Eye (tissue), 1 donor: ENCODE data around the gene INTS15.
"Not testable (repeated sequence)": the region's sequence is repeated elsewhere in the genome, so short reads cannot be mapped to it uniquely, and the experiment has no call there.

ENCODE experiments used
- DNase-seq: peaks from one replicate; pipeline ENCODE4 v3.0.0-alpha.2; 2015

Gene INTS15

GRCh38 chr7:6577369-6578113 lies 12.3 kb upstream of the INTS15 start, which contains the start of gene ZDHHC4:
TSS of gene ZDHHC4 (plus strand) at chr7:6577454. CDS start at chr7:6580562, 3,108 bp downstream.
- DNase-seq, result peak; percentile 95

- no peak for DNase-seq
Measured at GRCh38 chr7:6578114-6579084, 11.4 kb upstream of the INTS15 start.

GRCh38 chr7:6579446-6579845 lies 10.4 kb upstream of the INTS15 start:
- DNase-seq, result no peak

GRCh38 chr7:6585746-6586432 lies 3.9 kb upstream of the INTS15 start:
- DNase-seq, result not testable (repeated sequence)

DNA sequence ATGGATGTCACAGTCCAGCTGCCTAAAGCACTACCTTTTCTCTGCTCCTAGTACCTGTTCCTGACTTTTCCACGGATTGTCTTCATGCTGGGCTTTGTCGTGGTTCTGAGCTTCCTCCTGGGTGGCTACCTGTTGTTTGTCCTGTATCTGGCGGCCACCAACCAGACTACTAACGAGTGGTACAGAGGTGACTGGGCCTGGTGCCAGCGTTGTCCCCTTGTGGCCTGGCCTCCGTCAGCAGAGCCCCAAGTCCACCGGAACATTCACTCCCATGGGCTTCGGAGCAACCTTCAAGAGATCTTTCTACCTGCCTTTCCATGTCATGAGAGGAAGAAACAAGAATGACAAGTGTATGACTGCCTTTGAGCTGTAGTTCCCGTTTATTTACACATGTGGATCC lies 1.3 kb upstream of the INTS15 start:
- DNase-seq, result no peak

- no peak for DNase-seq
Measured at GRCh38 chr7:6589151-6589828, 531 bp upstream of the INTS15 start.

- no peak for DNase-seq
Measured at GRCh38 chr7:6590645-6591110, 857 bp downstream of the INTS15 start.

GRCh38 chr7:6600093-6600492 lies 10.3 kb downstream of the INTS15 start:
- no peak for DNase-seq

DNA sequence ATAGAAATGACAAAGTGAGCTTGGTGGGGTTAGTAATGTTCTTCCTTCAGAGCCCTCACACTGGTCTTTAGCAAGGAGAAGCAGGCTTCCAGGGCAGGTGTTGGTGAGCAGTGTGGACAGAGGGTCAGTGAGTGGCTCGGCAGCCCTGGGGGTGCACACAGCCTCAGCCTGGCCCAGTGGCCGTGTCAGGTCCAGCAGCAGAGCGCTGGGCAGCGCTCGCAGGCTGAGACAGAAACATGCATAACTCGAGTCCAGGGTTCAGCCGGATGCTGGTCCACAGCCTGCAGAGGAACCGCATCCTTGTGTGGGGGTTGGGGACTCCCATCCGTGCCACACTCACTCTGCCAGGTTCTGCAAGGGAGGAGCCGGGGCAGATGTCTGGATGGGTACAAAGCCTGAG lies 14.6 kb downstream of the INTS15 start:
- no peak for DNase-seq

- no peak for DNase-seq
Measured at GRCh38 chr7:6606866-6607583, 17.2 kb downstream of the INTS15 start.

GRCh38 chr7:6607651-6608051 lies 17.8 kb downstream of the INTS15 start:
- no peak for DNase-seq

- no peak for DNase-seq
Measured at GRCh38 chr7:6608081-6608480, 18.3 kb downstream of the INTS15 start.

GRCh38 chr7:6608794-6609193 lies 19.0 kb downstream of the INTS15 start:
- no peak for DNase-seq

DNA sequence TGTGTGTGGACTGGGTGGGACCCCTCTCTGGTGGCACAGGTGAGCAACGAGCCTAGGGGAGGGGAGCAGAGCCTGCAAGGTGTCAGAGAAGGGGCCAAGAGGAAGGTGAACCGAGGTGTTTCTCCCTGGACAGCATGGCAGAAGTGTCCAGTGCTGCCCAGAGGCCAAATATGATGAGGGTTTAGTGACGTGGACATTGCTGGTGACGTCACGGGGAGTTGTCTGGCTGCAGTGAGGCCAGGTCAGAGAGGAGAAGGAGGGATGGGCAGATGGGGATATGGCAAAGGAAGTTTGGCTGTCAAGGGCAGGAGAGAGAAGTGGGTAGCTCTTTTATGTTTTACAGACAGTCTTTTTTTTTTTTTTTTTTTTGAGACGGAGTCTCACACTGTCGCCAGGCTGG lies 23.0 kb downstream of the INTS15 start:
- no peak for DNase-seq

GRCh38 chr7:6613706-6614105 lies 23.9 kb downstream of the INTS15 start:
- DNase-seq, result no peak

- peak; percentile 64 for DNase-seq
Measured at GRCh38 chr7:6614953-6615722, 25.3 kb downstream of the INTS15 start, which contains the start of gene ZNF853. TSS of gene ZNF853 (plus strand) at chr7:6615610. CDS start at chr7:6616175, 565 bp downstream.

DNA sequence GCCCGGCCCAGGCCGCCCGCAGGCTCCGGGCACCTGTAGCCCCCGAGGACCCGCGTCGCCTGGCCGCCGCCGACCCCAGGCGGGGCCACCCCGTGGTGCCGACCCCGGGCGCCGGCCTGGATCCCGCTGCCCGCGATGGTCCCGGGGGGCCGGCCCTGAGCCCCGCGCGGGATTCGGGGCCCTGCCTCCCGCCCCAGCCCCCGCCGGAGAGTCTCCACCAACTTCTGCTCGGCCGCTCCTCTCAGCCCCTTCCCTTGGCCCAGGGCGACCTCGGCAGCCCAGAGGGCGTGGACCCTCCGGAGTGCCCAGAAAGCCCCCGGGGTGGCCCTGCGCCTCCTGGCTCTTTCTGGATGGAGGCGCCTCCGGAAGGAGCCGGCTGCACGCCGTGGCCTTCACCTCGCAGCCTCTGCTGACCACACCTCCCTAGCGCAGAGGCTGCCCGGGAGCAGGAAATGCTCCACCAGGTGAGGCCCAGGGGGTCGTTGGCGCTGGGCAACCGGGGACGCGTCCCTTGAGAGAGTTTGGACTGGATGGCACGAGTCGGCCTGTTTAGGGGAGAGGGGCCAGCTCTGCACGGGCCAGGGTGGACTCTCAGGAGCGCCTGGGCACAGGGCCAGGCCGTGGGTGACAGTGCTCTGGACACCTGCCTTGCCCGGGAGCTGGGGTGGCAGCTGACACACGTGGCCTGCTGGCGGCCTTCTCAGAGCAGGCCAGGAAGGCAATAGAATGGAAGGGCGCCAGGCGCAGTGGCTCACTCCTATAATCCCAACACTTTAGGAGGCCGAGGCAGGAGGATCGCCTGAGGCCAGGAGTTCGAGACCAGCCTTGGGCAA lies 26.1 kb downstream of the INTS15 start:
- peak; percentile 37 for DNase-seq

DNA sequence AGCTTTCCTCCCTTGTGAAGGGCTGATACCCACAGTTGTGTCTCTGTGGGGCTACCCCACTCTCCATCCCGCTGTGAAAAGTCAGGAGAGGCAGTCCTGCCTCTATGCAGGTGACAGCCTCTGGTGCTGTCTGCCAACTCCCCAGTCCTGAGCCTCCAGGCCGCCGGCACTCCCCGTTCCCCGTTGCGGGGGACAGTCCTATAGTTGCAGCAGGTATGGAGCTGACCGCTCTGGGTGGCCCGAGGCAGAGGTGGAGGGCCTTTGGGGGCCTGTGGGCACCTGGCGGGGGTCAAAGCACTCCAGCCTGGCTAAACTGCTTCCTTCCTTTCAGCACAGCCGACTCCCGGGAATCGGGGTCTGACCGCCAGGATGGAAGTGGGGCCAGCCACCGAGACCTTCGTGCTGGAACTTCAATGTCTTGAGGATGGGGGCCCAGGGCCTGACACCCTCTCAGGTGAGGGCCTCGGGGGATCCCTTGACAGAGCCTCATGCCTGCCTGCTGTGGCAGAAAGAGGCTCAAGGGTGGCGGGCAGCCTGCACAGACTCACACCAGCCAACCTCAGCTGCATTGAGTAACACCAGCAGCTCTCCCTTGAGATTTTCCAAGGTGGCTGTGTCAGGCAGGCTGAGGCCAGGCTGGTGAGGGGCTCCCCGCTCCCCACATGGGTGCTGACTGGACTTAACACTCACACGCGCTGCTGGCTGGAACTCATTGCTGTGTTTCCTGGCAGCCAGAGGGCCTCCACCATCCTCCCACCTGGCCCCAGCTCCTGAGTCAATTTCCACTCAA lies 27.2 kb downstream of the INTS15 start:
- no peak for DNase-seq

GRCh38 chr7:6618621-6619020 lies 28.8 kb downstream of the INTS15 start:
- DNase-seq, result no peak
